ENCODE results near the gene ABCF2. TPM values are rescaled to one million over a fixed set of nuclear protein-coding genes. Genes with fewer than 3 reads are reported as not detected.

Gene ABCF2
- total RNA-seq, 1 donor from 2014 or later = 31.3 TPM

- H3K4me1 Mint-ChIP-seq = peaks cover 4% of the 10 kb centered on the region
- Histone ChIP-seq H2AFZ (replicated peaks) (no peak overlapping the region), H4K20me1 (ENCODE audit: low read depth) (peaks cover 7% of the 10 kb centered on the region), H3K4me1 (peaks cover 8% of the 10 kb centered on the region), H3K4me2 (no peak overlapping the region), H3K27ac (no peak overlapping the region), H3K4me3 (no peak overlapping the region), H3K9me3 (ENCODE audit: low read depth) (no peaks in the 10 kb centered on the region), H3K79me2 (ENCODE audit: low read depth) (no peaks in the 10 kb centered on the region), H3F3A (ENCODE audit: low read depth) (peaks cover 13% of the 10 kb centered on the region), H3K36me3 (no peaks in the 10 kb centered on the region), H3K27me3 (peaks cover 90% of the 10 kb centered on the region), H3K9ac (no peak overlapping the region)
- H3K27me3 Mint-ChIP-seq (ENCODE audit: insufficient read depth, low read depth) = peaks cover 54% of the 10 kb centered on the region
- no peak overlapping the region for H3K27ac Mint-ChIP-seq
- peaks cover 22% of the 10 kb centered on the region for H3K9me3 Mint-ChIP-seq
- no peaks in the 10 kb centered on the region for H3K36me3 Mint-ChIP-seq
- TF ChIP-seq EZH2 (IDR thresholded peaks at IDR 0.05) (no peak), CTCF (IDR thresholded peaks at IDR 0.05) (no peak), EZH2phosphoT487 (IDR thresholded peaks at IDR 0.05) (no peak)
- no peak for DNase-seq (ENCODE audit: low spot score)
- H3K4me3 Mint-ChIP-seq = no peak overlapping the region
These were observed 53.4 kb downstream of the ABCF2 start for GRCh38 chr7:151173386-151174245.

- peaks cover 94% of the 10 kb centered on the region for H3K27me3 ChIP-seq
- H3K4me1 ChIP-seq = peaks cover 10% of the 10 kb centered on the region
- Mint-ChIP-seq H3K9me3 (peaks cover 22% of the 10 kb centered on the region), H3K27me3 (ENCODE audit: insufficient read depth, low read depth) (peaks cover 58% of the 10 kb centered on the region), H3K4me3 (peak overlapping the region; percentile 41), H3K4me1 (peaks cover 7% of the 10 kb centered on the region), H3K27ac (no peak overlapping the region), H3K36me3 (no peaks in the 10 kb centered on the region)
- no peak overlapping the region for H3K4me2 ChIP-seq
- H3K79me2 ChIP-seq (ENCODE audit: low read depth) = no peaks in the 10 kb centered on the region
- DNase-seq (ENCODE audit: low spot score) = peak; percentile 84
- peaks cover 12% of the 10 kb centered on the region for H4K20me1 ChIP-seq (ENCODE audit: low read depth)
- H2AFZ ChIP-seq (replicated peaks) = no peak overlapping the region
- no peak overlapping the region for H3K9ac ChIP-seq
- TF ChIP-seq EZH2phosphoT487 (IDR thresholded peaks at IDR 0.05) (no peak), CTCF (IDR thresholded peaks at IDR 0.05) (peak; percentile 100), EZH2 (IDR thresholded peaks at IDR 0.05) (peak; percentile 51)
- no peak overlapping the region for H3K4me3 ChIP-seq
- H3K9me3 ChIP-seq (ENCODE audit: low read depth) = no peaks in the 10 kb centered on the region
- H3K27ac ChIP-seq = no peak overlapping the region
- no peaks in the 10 kb centered on the region for H3K36me3 ChIP-seq
- H3F3A ChIP-seq (ENCODE audit: low read depth) = peaks cover 22% of the 10 kb centered on the region
These were observed 54.5 kb downstream of the ABCF2 start for GRCh38 chr7:151172273-151173141.

- Histone ChIP-seq H3K4me2 (peak overlapping the region; percentile 97), H3K36me3 (no peaks in the 10 kb centered on the region)
- H3K27me3 Mint-ChIP-seq (ENCODE audit: insufficient read depth, low read depth) = peaks cover 45% of the 10 kb centered on the region
These were observed 58.2 kb downstream of the ABCF2 start for GRCh38 chr7:151168787-151169162.

More at GRCh38 chr7:151168787-151169162, 58.2 kb downstream of the ABCF2 start:
- Histone ChIP-seq H3K9me3 (ENCODE audit: low read depth) (no peaks in the 10 kb centered on the region), H4K20me1 (ENCODE audit: low read depth) (peaks cover 24% of the 10 kb centered on the region), H2AFZ (replicated peaks) (no peak overlapping the region), H3K27ac (no peak overlapping the region), H3K79me2 (ENCODE audit: low read depth) (no peaks in the 10 kb centered on the region), H3F3A (ENCODE audit: low read depth) (peaks cover 22% of the 10 kb centered on the region), H3K27me3 (peaks cover 99% of the 10 kb centered on the region), H3K4me1 (peaks cover 10% of the 10 kb centered on the region), H3K9ac (no peak overlapping the region), H3K4me3 (no peak overlapping the region)
- H3K27ac Mint-ChIP-seq = no peak overlapping the region
- H3K9me3 Mint-ChIP-seq = peaks cover 11% of the 10 kb centered on the region
- TF ChIP-seq EZH2phosphoT487 (IDR thresholded peaks at IDR 0.05) (no peak), CTCF (IDR thresholded peaks at IDR 0.05) (no peak), EZH2 (IDR thresholded peaks at IDR 0.05) (no peak)
- DNase-seq (ENCODE audit: low spot score) = peak; percentile 39
- no peaks in the 10 kb centered on the region for H3K36me3 Mint-ChIP-seq
- peak overlapping the region; percentile 71 for H3K4me3 Mint-ChIP-seq
- peaks cover 11% of the 10 kb centered on the region for H3K4me1 Mint-ChIP-seq

Data from neural progenitor cell (in vitro differentiated cells).